Ishikawa (cell line): ENCODE measurements around the gene SAMD1.

Experiments used
- CEBPB ChIP-seq: IDR thresholded peaks from 2 replicates; pipeline ENCODE4 v1.6.1; 2012
- CREB1 ChIP-seq: IDR thresholded peaks from 2 replicates; pipeline ENCODE4 v1.6.1; 2012; ENCODE audit warnings: low read depth
- EGR1 ChIP-seq: IDR thresholded peaks from 2 replicates; pipeline ENCODE4 v1.6.1; 2012
- FOXM1 ChIP-seq: IDR thresholded peaks from 2 replicates; pipeline ENCODE4 v1.6.1; 2012; ENCODE audit warnings: low read depth, borderline replicate concordance
- MAX ChIP-seq: IDR thresholded peaks from 2 replicates; pipeline ENCODE4 v1.6.1; 2012
- NFIC ChIP-seq: IDR thresholded peaks from 2 replicates; pipeline ENCODE4 v1.6.1; 2012
- TAF1 ChIP-seq: IDR thresholded peaks from 2 replicates; pipeline ENCODE4 v1.6.1; 2012; ENCODE audit warnings: low read depth, mild to moderate bottlenecking
- TCF12 ChIP-seq: IDR thresholded peaks from 2 replicates; pipeline ENCODE4 v1.6.1; 2012; ENCODE audit warnings: low read depth
- TEAD4 ChIP-seq: IDR thresholded peaks from 2 replicates; pipeline ENCODE4 v1.6.1; 2012
- YY1 ChIP-seq: IDR thresholded peaks from 2 replicates; pipeline ENCODE4 v1.6.1; 2012; ENCODE audit warnings: low read depth
- ZBTB7A ChIP-seq: IDR thresholded peaks from 2 replicates; pipeline ENCODE4 v1.6.1; 2012; ENCODE audit warnings: low read depth
- TF ChIP-seq, protein P1 (sequence below): IDR thresholded peaks from 2 replicates; pipeline ENCODE4 v1.6.1; 2012
- TF ChIP-seq, protein P2 (sequence below): IDR thresholded peaks from 2 replicates; pipeline ENCODE4 v1.6.1; 2012; ENCODE audit warnings: low read depth, mild to moderate bottlenecking

SAMD1 gene

DNA sequence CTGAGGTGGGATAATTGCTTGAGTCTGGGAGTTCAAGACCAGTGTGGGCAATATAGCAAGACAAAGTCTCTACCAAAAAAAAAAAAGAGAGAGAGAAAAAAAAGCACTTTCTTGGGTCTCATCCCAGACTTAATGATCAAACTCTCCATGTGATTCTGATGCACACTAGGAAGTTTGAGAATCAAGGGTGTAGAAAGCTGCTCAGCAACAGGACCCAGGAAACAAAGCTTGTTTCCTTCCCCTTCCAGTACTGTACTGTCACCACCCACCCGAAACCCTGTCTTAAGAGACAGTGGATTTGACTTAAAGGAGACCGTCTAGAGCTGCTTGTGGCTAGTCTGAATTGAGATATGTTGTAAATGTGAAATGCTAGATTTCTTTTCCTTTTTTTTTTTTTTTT is 12.1 kb downstream of the SAMD1 start:
- TF ChIP-seq, protein P1, sequence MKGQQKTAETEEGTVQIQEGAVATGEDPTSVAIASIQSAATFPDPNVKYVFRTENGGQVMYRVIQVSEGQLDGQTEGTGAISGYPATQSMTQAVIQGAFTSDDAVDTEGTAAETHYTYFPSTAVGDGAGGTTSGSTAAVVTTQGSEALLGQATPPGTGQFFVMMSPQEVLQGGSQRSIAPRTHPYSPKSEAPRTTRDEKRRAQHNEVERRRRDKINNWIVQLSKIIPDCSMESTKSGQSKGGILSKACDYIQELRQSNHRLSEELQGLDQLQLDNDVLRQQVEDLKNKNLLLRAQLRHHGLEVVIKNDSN, result no peak
- TF ChIP-seq ZBTB7A (no peak), YY1 (no peak), FOXM1 (no peak), MAX (no peak), CREB1 (no peak)
- TF ChIP-seq, protein P2, sequence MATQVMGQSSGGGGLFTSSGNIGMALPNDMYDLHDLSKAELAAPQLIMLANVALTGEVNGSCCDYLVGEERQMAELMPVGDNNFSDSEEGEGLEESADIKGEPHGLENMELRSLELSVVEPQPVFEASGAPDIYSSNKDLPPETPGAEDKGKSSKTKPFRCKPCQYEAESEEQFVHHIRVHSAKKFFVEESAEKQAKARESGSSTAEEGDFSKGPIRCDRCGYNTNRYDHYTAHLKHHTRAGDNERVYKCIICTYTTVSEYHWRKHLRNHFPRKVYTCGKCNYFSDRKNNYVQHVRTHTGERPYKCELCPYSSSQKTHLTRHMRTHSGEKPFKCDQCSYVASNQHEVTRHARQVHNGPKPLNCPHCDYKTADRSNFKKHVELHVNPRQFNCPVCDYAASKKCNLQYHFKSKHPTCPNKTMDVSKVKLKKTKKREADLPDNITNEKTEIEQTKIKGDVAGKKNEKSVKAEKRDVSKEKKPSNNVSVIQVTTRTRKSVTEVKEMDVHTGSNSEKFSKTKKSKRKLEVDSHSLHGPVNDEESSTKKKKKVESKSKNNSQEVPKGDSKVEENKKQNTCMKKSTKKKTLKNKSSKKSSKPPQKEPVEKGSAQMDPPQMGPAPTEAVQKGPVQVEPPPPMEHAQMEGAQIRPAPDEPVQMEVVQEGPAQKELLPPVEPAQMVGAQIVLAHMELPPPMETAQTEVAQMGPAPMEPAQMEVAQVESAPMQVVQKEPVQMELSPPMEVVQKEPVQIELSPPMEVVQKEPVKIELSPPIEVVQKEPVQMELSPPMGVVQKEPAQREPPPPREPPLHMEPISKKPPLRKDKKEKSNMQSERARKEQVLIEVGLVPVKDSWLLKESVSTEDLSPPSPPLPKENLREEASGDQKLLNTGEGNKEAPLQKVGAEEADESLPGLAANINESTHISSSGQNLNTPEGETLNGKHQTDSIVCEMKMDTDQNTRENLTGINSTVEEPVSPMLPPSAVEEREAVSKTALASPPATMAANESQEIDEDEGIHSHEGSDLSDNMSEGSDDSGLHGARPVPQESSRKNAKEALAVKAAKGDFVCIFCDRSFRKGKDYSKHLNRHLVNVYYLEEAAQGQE, result no peak

DNA sequence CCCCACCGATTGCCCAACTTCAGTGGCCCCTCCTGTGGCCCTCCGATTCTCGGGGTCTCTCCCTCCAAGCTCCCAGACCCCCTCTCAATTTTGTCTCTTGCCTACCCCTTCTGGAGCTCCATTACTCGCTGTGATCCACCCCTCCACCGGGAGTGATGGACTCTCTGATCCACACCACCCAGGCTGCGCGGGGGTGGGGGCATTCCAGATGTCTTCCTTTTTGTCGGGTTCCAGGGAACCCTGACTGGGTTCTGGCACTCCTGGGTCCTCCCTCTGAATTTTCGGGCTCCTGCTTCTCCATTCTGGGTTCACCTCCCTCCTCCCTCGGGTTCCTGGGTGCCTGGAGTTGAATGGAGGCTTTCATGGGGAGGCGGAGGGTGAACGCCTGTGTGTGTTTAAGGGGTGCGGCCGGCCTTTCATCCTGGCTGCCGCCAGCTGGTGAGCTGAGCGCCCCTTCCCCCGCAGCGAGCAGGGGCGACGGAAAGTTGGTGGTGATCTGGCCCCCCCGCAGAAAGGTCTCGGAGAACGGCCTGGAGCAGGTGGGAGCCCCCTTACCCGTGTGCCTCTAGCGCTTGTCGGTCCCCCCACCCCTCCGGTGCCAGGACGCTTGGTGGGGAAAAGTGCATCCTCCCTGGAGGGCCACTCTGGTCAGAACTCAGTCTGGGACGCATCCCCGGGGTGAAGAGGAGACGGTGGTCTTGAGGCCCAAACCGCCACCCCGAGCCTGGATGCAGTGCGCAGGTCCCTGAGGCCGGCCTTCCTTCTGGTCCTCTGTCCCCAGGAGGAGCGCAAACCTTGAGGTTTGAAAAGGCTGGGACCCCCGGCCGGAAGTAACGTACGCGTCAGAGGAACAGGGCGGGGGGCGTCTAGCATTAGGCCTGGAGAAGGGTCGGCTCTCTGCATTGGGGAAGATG is 16.4 kb downstream of the SAMD1 start:
- TF ChIP-seq NFIC (0 out of 2 replicates have a peak, but pooled peaks have one; percentile 22), EGR1 (no peak; the same call in 1 of the 2 replicates)

- TF ChIP-seq, protein P2, result no peak
- no peak for TF ChIP-seq TEAD4
- no peak for TF ChIP-seq TAF1
- no peak for TF ChIP-seq CEBPB
- TF ChIP-seq TCF12, result no peak
- TF ChIP-seq CREB1, result no peak
- TF ChIP-seq EGR1, result no peak
- no peak; the same call in 1 of the 2 replicates for TF ChIP-seq MAX
- TF ChIP-seq, protein P1, result no peak
These were observed 17.2 kb downstream of the SAMD1 start for GRCh38 chr19:14073261-14073924.

- TF ChIP-seq, protein P2, result no peak
- TF ChIP-seq ZBTB7A, result peak; percentile 16
These were observed 17.9 kb downstream of the SAMD1 start, which contains the start of gene MISP3 for GRCh38 chr19:14072535-14073260. MISP3 (plus strand) TSS chr19:14072786; CDS start chr19:14073310, 524 bp downstream.
